HEK293 (cell line): ENCODE results near the gene FAM200B.
"Not testable (repeated sequence)": the region's sequence is repeated elsewhere in the genome, so short reads cannot be mapped to it uniquely, and the experiment has no call there.

Source experiments
- CTCF ChIA-PET: fragments of 350-600 bp; formaldehyde crosslinking; extraction: SDS; loops from one replicate; lab custom pipeline; 2021; ENCODE audit warnings: antibody characterized with exemption; lab: Yijun Ruan, JAX
- POLR2A ChIA-PET: fragments of 300-600 bp; formaldehyde crosslinking; extraction: SDS; loops from one replicate; lab custom pipeline; 2020; ENCODE audit warnings: antibody characterized with exemption, inconsistent platforms; lab: Yijun Ruan, JAX
- H3K27ac ChIP-seq: fragments of 200-500 bp; sonication (Bioruptor generic); 2 replicates; pipeline ENCODE4 v1.5.1; 2014; ENCODE audit warnings: low read depth, low read length, control low read depth, inconsistent platforms; ENCODE audit errors: extremely low read depth
- H3K36me3 ChIP-seq, 2 experiments: fragments of 200-500 bp in 1 of 2; sonication (Bioruptor generic) in 1 of 2; 1 replicate in 1 of 2; 2 replicates in 1 of 2; pipeline ENCODE4 v1.5.1; 2014 to 2017; ENCODE audit warnings: inconsistent platforms in 2 of 2, low read length in 2 of 2; ENCODE audit not compliant: control insufficient read depth in 2 of 2, insufficient read depth in 1 of 2
- H3K4me1 ChIP-seq: fragments of 200-500 bp; sonication (Bioruptor generic); 2 replicates; pipeline ENCODE4 v1.5.1; 2014; ENCODE audit warnings: mild to moderate bottlenecking, low read length, inconsistent platforms; ENCODE audit not compliant: control insufficient read depth, insufficient read depth
- H3K4me3 ChIP-seq: 2 replicates; pipeline ENCODE4 v1.5.1; 2011; ENCODE audit warnings: low read depth, mild to moderate bottlenecking, control low read depth, low read length, moderate library complexity
- H3K9me3 ChIP-seq: fragments of 200-500 bp; sonication (Bioruptor generic); 2 replicates; pipeline ENCODE4 v1.5.1; 2014; ENCODE audit warnings: low read depth, low read length, inconsistent platforms; ENCODE audit not compliant: control insufficient read depth, insufficient read depth
- CTCF ChIP-seq: fragments of 450-650 bp; formaldehyde crosslinking; IDR thresholded peaks from 2 replicates; pipeline ENCODE4 v1.5.1; 2016; ENCODE audit warnings: missing biosample characterization, missing genetic modification characterization
- GLIS1 ChIP-seq: fragments of 450-650 bp; formaldehyde crosslinking; IDR thresholded peaks from 2 replicates; pipeline ENCODE4 v1.5.1; 2016; ENCODE audit warnings: missing biosample characterization, missing genetic modification characterization
- ZBTB21 ChIP-seq: fragments of 450-650 bp; formaldehyde crosslinking; IDR thresholded peaks from 2 replicates; pipeline ENCODE4 v1.5.1; 2017; ENCODE audit warnings: missing biosample characterization, missing genetic modification characterization
- ZBTB8A ChIP-seq: fragments of 450-650 bp; formaldehyde crosslinking; IDR thresholded peaks from 2 replicates; pipeline ENCODE4 v1.5.1; 2016; ENCODE audit warnings: missing biosample characterization, missing genetic modification characterization
- ZNF223 ChIP-seq: fragments of 450-650 bp; formaldehyde crosslinking; IDR thresholded peaks from 2 replicates; pipeline ENCODE4 v1.5.1; 2016; ENCODE audit warnings: missing biosample characterization, missing genetic modification characterization
- ZNF274 ChIP-seq, 2 experiments: fragments of 200-500 bp in 1 of 2; fragments of 450-650 bp in 1 of 2; sonication (Bioruptor generic) in 1 of 2; formaldehyde crosslinking in 1 of 2; IDR thresholded peaks; 2 replicates each; pipeline versions ENCODE4 v1.5.1 to v1.6.1; 2014 to 2016; ENCODE audit warnings: borderline replicate concordance in 1 of 2, inconsistent platforms in 1 of 2, low read length in 1 of 2, missing biosample characterization in 1 of 2, missing genetic modification characterization in 1 of 2
- ZNF335 ChIP-seq: fragments of 450-650 bp; formaldehyde crosslinking; conservative IDR thresholded peaks from 2 replicates; pipeline ENCODE4 v1.5.1; 2016; ENCODE audit warnings: missing biosample characterization, missing genetic modification characterization
- ZNF37A ChIP-seq: fragments of 450-650 bp; IDR thresholded peaks from 2 replicates; pipeline ENCODE4 v1.5.1; 2018; ENCODE audit warnings: missing biosample characterization, missing genetic modification characterization
- ZNF560 ChIP-seq: fragments of 450-650 bp; formaldehyde crosslinking; IDR thresholded peaks from 2 replicates; pipeline ENCODE4 v1.5.1; 2017; ENCODE audit warnings: missing biosample characterization, missing genetic modification characterization, borderline replicate concordance
- ZNF610 ChIP-seq: fragments of 450-650 bp; formaldehyde crosslinking; IDR thresholded peaks from 2 replicates; pipeline ENCODE4 v1.5.1; 2016; ENCODE audit warnings: missing biosample characterization, missing genetic modification characterization, borderline replicate concordance
- ZNF654 ChIP-seq: fragments of 450-650 bp; formaldehyde crosslinking; IDR thresholded peaks from 2 replicates; pipeline ENCODE4 v1.5.1; 2016; ENCODE audit warnings: low read depth, missing biosample characterization, missing genetic modification characterization
- ZNF707 ChIP-seq: fragments of 450-650 bp; formaldehyde crosslinking; IDR thresholded peaks from 2 replicates; pipeline ENCODE4 v1.5.1; 2016; ENCODE audit warnings: missing biosample characterization, missing genetic modification characterization
- ZSCAN16 ChIP-seq: fragments of 450-650 bp; formaldehyde crosslinking; IDR thresholded peaks from 2 replicates; pipeline ENCODE4 v1.5.1; 2016; ENCODE audit warnings: missing biosample characterization, missing genetic modification characterization
- TF ChIP-seq, protein P1 (sequence below): fragments of 450-650 bp; formaldehyde crosslinking; IDR thresholded peaks from 2 replicates; pipeline ENCODE4 v1.5.1; 2016; ENCODE audit warnings: missing biosample characterization, missing genetic modification characterization
- TF ChIP-seq, protein P2 (sequence below): fragments of 450-650 bp; formaldehyde crosslinking; IDR thresholded peaks from 2 replicates; pipeline ENCODE4 v1.5.1; 2016; ENCODE audit warnings: missing biosample characterization, missing genetic modification characterization
- TF ChIP-seq, protein P3 (sequence below): fragments of 450-650 bp; formaldehyde crosslinking; IDR thresholded peaks from 2 replicates; pipeline ENCODE4 v1.5.1; 2016; ENCODE audit warnings: missing biosample characterization, missing genetic modification characterization, borderline replicate concordance

The FAM200B gene

DNA sequence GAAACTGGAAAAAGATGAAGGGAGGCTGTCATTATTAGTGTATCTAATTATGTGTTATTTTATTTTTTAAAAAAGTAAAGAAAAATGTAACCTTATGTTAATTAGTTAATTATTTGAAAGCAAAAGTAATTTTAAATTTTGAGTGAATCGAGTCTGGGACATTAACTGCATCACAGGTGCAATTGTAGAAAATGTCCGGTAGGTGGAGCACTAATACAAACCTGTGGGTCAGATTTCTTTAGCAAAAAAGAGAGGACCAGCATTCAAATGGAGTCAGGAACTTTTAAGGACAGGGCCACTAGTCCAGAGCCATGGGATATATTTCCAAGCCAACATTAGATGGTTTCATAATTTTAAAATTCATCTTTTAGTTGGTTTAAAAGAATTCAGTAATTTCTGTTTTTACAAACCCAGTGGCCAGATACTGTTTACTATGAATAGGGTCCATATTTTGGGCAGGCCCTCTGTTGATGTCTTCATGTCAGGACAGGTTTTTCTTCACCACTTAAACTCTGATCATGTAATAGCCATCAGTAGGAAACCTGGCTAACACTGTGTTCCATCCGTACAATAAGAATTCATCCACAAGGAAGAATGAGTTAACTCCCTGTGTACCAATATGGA is 48.4 kb downstream of the FAM200B start:
- Histone ChIP-seq H3K27ac (no peak overlapping the region), H3K4me1 (no peaks in the 10 kb centered on the region), H3K36me3 (no peaks in the 10 kb centered on the region), H3K4me3 (no peak overlapping the region), H3K9me3 (no peaks in the 10 kb centered on the region)
- POLR2A ChIA-PET: interaction anchor here (0.7 kb wide), 1 partner anchor 49 kb away, joined by 3 read pairs; the partner anchor contains the start of gene FAM200B
- TF ChIP-seq CTCF (0 out of 2 replicates have a peak, but pooled peaks have one; percentile 19), ZSCAN16 (tag by site-specific recombination) (no peak), ZNF654 (tag by site-specific recombination) (peak; percentile 59)
- TF ChIP-seq, all 188 proteins: peak for 2
- CTCF ChIA-PET: interaction anchor here (1.0 to 1.2 kb wide), 3 partner anchors 10 to 432 kb away, joined by 3 to 4 read pairs (median 3); no protein-coding TSS in a partner anchor

- H3K4me1 ChIP-seq, H3K27ac ChIP-seq, H3K36me3 ChIP-seq, POLR2A ChIA-PET, H3K9me3 ChIP-seq, H3K4me3 ChIP-seq: not testable (repeated sequence)
- CTCF ChIA-PET: interaction anchor here (0.6 kb wide), 1 partner anchor 9 kb away, joined by 4 read pairs; no protein-coding TSS in a partner anchor
Measured at GRCh38 chr4:15733061-15733460, 51.4 kb downstream of the FAM200B start.

DNA sequence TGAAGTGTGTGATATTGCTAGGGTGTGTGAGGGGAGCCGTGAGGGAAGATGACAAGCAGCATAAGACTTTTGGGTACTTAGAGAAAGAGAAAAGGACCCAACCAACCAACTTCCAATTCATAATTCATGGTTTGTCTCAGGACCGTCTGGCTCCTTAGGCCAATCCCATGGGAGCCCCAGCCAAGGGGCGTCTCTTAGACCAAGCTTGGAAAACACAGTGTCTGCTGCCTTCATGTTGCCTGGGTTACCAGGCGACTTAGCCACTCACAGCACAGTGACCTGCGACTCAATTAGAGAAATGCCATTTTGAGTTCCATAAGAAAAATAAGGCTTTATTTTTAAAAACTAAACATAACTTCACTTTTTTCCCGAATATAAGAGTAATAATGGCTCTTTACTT is 53.9 kb downstream of the FAM200B start:
- H3K27ac ChIP-seq: no peak overlapping the region
- no peak for TF ChIP-seq ZNF335 (tag by site-specific recombination)
- TF ChIP-seq ZNF37A: no peak
- no peak for TF ChIP-seq ZNF707 (tag by site-specific recombination)
- TF ChIP-seq ZNF223 (tag by site-specific recombination): no peak
- TF ChIP-seq, protein P1, sequence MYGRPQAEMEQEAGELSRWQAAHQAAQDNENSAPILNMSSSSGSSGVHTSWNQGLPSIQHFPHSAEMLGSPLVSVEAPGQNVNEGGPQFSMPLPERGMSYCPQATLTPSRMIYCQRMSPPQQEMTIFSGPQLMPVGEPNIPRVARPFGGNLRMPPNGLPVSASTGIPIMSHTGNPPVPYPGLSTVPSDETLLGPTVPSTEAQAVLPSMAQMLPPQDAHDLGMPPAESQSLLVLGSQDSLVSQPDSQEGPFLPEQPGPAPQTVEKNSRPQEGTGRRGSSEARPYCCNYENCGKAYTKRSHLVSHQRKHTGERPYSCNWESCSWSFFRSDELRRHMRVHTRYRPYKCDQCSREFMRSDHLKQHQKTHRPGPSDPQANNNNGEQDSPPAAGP: no peak
- TF ChIP-seq, protein P2, sequence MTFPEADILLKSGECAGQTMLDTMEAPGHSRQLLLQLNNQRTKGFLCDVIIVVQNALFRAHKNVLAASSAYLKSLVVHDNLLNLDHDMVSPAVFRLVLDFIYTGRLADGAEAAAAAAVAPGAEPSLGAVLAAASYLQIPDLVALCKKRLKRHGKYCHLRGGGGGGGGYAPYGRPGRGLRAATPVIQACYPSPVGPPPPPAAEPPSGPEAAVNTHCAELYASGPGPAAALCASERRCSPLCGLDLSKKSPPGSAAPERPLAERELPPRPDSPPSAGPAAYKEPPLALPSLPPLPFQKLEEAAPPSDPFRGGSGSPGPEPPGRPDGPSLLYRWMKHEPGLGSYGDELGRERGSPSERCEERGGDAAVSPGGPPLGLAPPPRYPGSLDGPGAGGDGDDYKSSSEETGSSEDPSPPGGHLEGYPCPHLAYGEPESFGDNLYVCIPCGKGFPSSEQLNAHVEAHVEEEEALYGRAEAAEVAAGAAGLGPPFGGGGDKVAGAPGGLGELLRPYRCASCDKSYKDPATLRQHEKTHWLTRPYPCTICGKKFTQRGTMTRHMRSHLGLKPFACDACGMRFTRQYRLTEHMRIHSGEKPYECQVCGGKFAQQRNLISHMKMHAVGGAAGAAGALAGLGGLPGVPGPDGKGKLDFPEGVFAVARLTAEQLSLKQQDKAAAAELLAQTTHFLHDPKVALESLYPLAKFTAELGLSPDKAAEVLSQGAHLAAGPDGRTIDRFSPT (tag by site-specific recombination): no peak
- TF ChIP-seq ZBTB8A: no peak
- TF ChIP-seq ZNF610: no peak
- TF ChIP-seq ZNF560 (tag by site-specific recombination): no peak
- TF ChIP-seq ZBTB21: no peak
- no peak for TF ChIP-seq ZNF274 (IDR thresholded peaks at IDR 0.05; ENCODE audit: low read length)
- TF ChIP-seq ZNF274 (tag by site-specific recombination; IDR thresholded peaks at IDR 0.05; ENCODE audit: borderline replicate concordance): no peak
- no peak for TF ChIP-seq GLIS1 (tag by site-specific recombination)
- TF ChIP-seq, protein P3, sequence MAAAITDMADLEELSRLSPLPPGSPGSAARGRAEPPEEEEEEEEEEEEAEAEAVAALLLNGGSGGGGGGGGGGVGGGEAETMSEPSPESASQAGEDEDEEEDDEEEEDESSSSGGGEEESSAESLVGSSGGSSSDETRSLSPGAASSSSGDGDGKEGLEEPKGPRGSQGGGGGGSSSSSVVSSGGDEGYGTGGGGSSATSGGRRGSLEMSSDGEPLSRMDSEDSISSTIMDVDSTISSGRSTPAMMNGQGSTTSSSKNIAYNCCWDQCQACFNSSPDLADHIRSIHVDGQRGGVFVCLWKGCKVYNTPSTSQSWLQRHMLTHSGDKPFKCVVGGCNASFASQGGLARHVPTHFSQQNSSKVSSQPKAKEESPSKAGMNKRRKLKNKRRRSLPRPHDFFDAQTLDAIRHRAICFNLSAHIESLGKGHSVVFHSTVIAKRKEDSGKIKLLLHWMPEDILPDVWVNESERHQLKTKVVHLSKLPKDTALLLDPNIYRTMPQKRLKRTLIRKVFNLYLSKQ (tag by site-specific recombination): no peak
- H3K4me1 ChIP-seq: no peaks in the 10 kb centered on the region
- H3K4me3 ChIP-seq: no peak overlapping the region
- H3K9me3 ChIP-seq: no peaks in the 10 kb centered on the region
- ChIA-PET POLR2A (no interaction called here), CTCF (no interaction called here)
- H3K36me3 ChIP-seq: no peaks in the 10 kb centered on the region
